ENCODE results near the gene ACADSB. TPM values are rescaled to one million over a fixed set of nuclear protein-coding genes. Genes with fewer than 3 reads are reported as not detected.

Gene ACADSB
- total RNA-seq, 1 experiment from 2014 or later, result 12.8 TPM

GRCh38 chr10:123045961-123046731 lies 37.3 kb downstream of the ACADSB start:
- Histone ChIP-seq H3K4me2 (no peak overlapping the region), H3K4me1 (replicated peaks; ENCODE audit: insufficient read depth) (no peaks in the 10 kb centered on the region), H2AFZ (no peak overlapping the region), H3K79me2 (ENCODE audit: low read depth) (no peaks in the 10 kb centered on the region), H3F3A (ENCODE audit: insufficient read depth, low read depth) (no peaks in the 10 kb centered on the region), H3K27ac (no peak overlapping the region), H3K36me3 (ENCODE audit: low read depth) (no peaks in the 10 kb centered on the region), H3K4me3 (no peak overlapping the region), H3K9me3 (ENCODE audit: insufficient read depth, low read depth) (no peaks in the 10 kb centered on the region), H3K27me3 (ENCODE audit: insufficient read depth, low read depth) (no peaks in the 10 kb centered on the region), H3K9me2 (ENCODE audit: insufficient read depth) (no peaks in the 10 kb centered on the region), H4K20me1 (ENCODE audit: insufficient read depth) (no peaks in the 10 kb centered on the region)
- CTCF ChIA-PET, result no interaction called here
- BruUV-seq (replicated peaks), result no TSS peak
- intact Hi-C loops (cut with micrococcal nuclease; ENCODE audit: unreplicated experiment), result no loop called here
- POLR2A ChIA-PET (ENCODE audit: unreplicated experiment), result no interaction called here
- DNase-seq, result no peak
- TF ChIP-seq EZH2 (IDR thresholded peaks at IDR 0.05; ENCODE audit: low read depth) (no peak), CTCF (conservative IDR thresholded peaks at IDR 0.05) (no peak)

GRCh38 chr10:123057968-123058367 lies 49.2 kb downstream of the ACADSB start:
- Histone ChIP-seq H3K9me3 (ENCODE audit: insufficient read depth, low read depth) (no peaks in the 10 kb centered on the region), H3K9me2 (ENCODE audit: insufficient read depth) (no peaks in the 10 kb centered on the region), H3K36me3 (ENCODE audit: low read depth) (no peaks in the 10 kb centered on the region), H3K27ac (no peak overlapping the region), H4K20me1 (ENCODE audit: insufficient read depth) (no peaks in the 10 kb centered on the region), H3K79me2 (ENCODE audit: low read depth) (no peaks in the 10 kb centered on the region), H2AFZ (no peak overlapping the region), H3K4me3 (no peak overlapping the region), H3K4me1 (replicated peaks; ENCODE audit: insufficient read depth) (no peaks in the 10 kb centered on the region), H3F3A (ENCODE audit: insufficient read depth, low read depth) (no peaks in the 10 kb centered on the region), H3K4me2 (no peak overlapping the region), H3K27me3 (ENCODE audit: insufficient read depth, low read depth) (no peaks in the 10 kb centered on the region)
- ChIA-PET POLR2A (ENCODE audit: unreplicated experiment) (no interaction called here), CTCF (no interaction called here)
- BruUV-seq (replicated peaks), result no TSS peak
- TF ChIP-seq CTCF (conservative IDR thresholded peaks at IDR 0.05), result no peak
- TF ChIP-seq EZH2 (IDR thresholded peaks at IDR 0.05; ENCODE audit: low read depth), result no peak
- DNase-seq, result no peak
- intact Hi-C loops (cut with micrococcal nuclease; ENCODE audit: unreplicated experiment), result no loop called here

GRCh38 chr10:123061865-123062264 lies 53.1 kb downstream of the ACADSB start:
- H3K4me3 ChIP-seq, result no peak overlapping the region
- H3K4me1 ChIP-seq (replicated peaks; ENCODE audit: insufficient read depth), result no peaks in the 10 kb centered on the region
- H3F3A ChIP-seq (ENCODE audit: insufficient read depth, low read depth), result no peaks in the 10 kb centered on the region
- CTCF ChIA-PET, result no interaction called here
- H3K9me2 ChIP-seq (ENCODE audit: insufficient read depth), result no peaks in the 10 kb centered on the region
- no peak overlapping the region for H3K27ac ChIP-seq
- H2AFZ ChIP-seq, result no peak overlapping the region
- intact Hi-C loops (cut with micrococcal nuclease; ENCODE audit: unreplicated experiment), result no loop called here
- peaks cover 4% of the 10 kb centered on the region; the same call in 1 of the 2 replicates for H3K27me3 ChIP-seq (ENCODE audit: insufficient read depth, low read depth)
- POLR2A ChIA-PET (ENCODE audit: unreplicated experiment), result no interaction called here
- no peak for DNase-seq
- H3K79me2 ChIP-seq (ENCODE audit: low read depth), result no peaks in the 10 kb centered on the region
- H3K36me3 ChIP-seq (ENCODE audit: low read depth), result no peaks in the 10 kb centered on the region
- no peak overlapping the region for H3K4me2 ChIP-seq
- H3K9me3 ChIP-seq (ENCODE audit: insufficient read depth, low read depth), result no peaks in the 10 kb centered on the region
- BruUV-seq (replicated peaks), result no TSS peak
- TF ChIP-seq EZH2 (IDR thresholded peaks at IDR 0.05; ENCODE audit: low read depth), result no peak
- TF ChIP-seq CTCF (conservative IDR thresholded peaks at IDR 0.05), result no peak
- H4K20me1 ChIP-seq (ENCODE audit: insufficient read depth), result no peaks in the 10 kb centered on the region
